T47D (cell line): ENCODE results near the gene PLXND1.

ENCODE experiments used
- DNase-seq, 2 experiments: peaks; one replicate each; pipeline versions ENCODE4 v3.0.0 to v3.0.0-alpha.2; 2011 to 2012; ENCODE audit warnings: low read depth in 1 of 2, low spot score in 1 of 2
- JUND ChIP-seq: IDR thresholded peaks from 2 replicates; pipeline ENCODE4 v1.6.1; 2012; ENCODE audit warnings: low read depth
- in situ Hi-C: cut with HindIII; loops from 2 replicates; pipeline ENCODE4 v1.10.0; 2016; ENCODE audit warnings: low sequenced_read_pairs, low pct_unique_long_range_greater_than_20kb

The PLXND1 gene

DNA sequence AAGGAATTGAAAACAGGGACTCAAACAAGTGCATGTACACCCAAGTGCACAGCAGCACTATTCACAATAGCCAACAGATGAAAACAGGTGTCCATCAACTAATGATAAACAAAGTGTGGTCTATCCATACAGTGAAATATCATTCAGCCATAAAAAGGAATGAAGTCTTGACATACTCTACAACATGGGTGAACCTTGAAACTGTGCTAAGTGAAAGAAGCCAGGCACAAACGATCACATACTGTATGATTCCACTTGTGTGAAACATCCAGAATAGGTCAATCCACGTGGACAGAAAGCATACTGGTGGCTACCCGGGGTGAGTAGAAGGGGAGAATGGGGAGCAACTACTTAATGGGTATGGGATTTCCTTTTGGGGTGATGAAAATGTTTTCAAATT lies 29.6 kb upstream of the PLXND1 start:
- no peak for DNase-seq
- in situ Hi-C loops: no loop called here
- no peak for TF ChIP-seq JUND

- DNase-seq: no peak
- no peak for TF ChIP-seq JUND
- in situ Hi-C loops: no loop called here
These were observed 29.2 kb upstream of the PLXND1 start for GRCh38 chr3:129635656-129636055.

GRCh38 chr3:129633751-129634481 lies 27.4 kb upstream of the PLXND1 start:
- in situ Hi-C loops: no loop called here
- DNase-seq: peak in 1 of 2 experiments; percentile 62

DNA sequence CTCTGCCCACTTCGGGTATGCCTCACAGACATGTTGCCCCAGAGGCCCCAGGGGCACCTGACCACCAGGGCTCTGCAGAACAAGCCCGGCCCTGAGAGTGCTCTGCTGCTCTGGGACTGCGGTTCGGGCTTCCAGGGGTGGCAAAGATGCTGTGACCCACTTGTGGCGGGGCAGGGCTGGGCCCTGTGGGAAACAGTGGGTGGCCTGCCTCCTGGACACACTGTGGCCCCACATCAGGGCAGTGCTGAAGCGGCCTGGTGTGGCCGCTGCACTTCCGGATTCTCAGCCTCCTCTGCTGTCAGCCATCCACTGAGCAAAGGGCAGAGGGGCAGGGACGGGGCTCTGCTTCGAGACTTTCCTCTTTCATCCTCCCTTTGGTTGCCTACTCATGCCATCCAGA lies 26.5 kb upstream of the PLXND1 start:
- no peak for TF ChIP-seq JUND
- in situ Hi-C loops: no loop called here
- DNase-seq: no peak

More at GRCh38 chr3:129633751-129634481, 27.4 kb upstream of the PLXND1 start:
- no peak for TF ChIP-seq JUND

GRCh38 chr3:129632556-129632955 lies 26.1 kb upstream of the PLXND1 start:
- no peak for TF ChIP-seq JUND
- in situ Hi-C loops: no loop called here
- no peak for DNase-seq

- in situ Hi-C loops: no loop called here
- TF ChIP-seq JUND: no peak
- no peak for DNase-seq
These were observed 25.6 kb upstream of the PLXND1 start for GRCh38 chr3:129632056-129632455.

GRCh38 chr3:129629011-129629410 lies 22.5 kb upstream of the PLXND1 start:
- in situ Hi-C loops: no loop called here
- no peak for DNase-seq
- no peak for TF ChIP-seq JUND

DNA sequence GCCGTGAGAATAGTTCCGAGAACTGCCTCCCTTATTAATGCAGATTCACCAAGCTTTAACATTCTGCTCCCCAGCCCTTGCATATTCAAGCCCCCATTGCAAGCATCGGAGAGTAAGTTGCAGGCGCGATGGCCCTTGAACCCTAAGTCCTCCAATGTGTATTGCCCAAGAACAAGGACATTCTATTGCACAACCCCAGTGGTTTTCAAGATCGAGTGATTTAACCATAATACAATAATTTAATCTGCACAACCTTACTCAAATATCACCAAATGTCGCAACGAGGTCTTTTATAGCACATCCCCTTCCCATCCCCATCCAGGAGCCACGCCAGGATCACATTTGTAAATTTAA lies 21.7 kb upstream of the PLXND1 start:
- no peak for TF ChIP-seq JUND
- in situ Hi-C loops: no loop called here
- DNase-seq: no peak

DNA sequence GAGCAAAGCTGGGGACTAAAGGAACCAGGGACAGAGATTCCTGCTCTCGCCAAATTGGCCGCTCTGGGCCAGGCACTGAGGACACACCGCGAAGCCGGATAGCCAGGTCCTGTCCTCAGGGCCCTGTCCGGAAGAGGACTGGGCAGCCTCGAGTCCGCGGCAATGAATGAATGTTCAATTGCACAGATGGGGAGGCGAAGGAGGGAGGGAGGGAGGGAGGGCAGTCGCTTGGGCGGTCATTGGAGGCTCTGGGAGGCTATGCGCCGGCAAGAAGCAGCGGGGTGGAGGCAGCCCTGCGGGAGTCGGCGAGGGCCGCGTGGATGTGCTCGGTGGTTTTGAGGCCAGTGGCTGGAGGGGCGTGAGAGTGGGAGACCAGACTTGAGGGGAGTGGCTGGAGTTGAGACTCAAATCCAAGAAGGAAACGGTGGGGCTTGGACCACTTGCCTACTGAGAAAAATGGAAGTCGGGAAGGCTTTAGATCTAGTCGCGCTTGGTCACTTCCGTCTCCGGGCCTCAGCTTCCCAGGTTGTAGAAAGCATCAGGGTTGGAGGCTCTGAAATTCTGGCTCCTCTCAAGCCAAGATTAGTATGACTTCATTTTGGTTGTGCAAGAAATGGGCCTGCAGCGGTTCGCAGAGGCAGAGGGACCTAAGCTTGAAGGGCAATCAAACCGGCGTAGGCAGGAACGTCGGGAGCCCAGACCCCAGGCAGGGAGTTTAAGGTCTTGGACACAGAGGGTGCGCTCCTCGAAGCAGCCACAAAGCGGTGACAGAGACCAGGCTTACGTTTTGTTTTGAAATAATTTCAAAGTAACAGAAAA lies 21.1 kb upstream of the PLXND1 start:
- in situ Hi-C loops: no loop called here
- no peak for TF ChIP-seq JUND
- DNase-seq: peak; percentile 71 to 87

DNA sequence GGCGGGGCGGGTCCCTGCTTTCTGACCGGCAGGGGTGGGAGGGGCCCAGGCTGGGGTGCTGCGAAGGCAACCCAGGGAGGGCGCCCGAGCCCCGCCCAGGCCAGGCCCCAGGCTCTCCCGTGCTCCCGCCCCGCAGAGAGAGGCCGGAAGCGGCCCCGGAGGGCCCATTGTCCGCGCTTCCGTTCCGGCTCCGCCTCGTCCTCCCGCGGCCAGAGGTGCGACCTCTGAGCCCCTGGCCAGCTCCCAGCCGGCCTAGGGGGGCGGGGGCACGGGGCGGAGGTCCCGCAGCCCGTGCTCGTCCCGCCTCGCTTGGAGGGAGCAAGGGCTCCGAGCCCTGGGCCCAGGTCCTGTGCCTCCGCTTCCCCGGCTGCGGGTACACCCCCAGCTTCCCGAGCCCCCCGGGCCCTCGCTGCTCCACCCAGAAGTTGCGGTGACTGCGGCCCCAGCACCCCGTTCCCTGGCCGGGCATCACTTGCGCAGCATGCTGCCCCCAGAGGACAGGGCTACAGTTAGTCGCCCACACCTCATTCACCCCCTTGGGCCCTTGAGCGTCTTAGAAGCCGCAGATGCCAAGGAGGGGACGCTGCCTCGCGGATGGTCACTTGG lies 20.4 kb upstream of the PLXND1 start:
- in situ Hi-C loops: no loop called here
- peak; percentile 87 to 89 for DNase-seq
- TF ChIP-seq JUND: no peak

GRCh38 chr3:129625072-129625874 lies 18.8 kb upstream of the PLXND1 start:
- in situ Hi-C loops: no loop called here
- peak; percentile 40 to 52 for DNase-seq
- TF ChIP-seq JUND: no peak

DNA sequence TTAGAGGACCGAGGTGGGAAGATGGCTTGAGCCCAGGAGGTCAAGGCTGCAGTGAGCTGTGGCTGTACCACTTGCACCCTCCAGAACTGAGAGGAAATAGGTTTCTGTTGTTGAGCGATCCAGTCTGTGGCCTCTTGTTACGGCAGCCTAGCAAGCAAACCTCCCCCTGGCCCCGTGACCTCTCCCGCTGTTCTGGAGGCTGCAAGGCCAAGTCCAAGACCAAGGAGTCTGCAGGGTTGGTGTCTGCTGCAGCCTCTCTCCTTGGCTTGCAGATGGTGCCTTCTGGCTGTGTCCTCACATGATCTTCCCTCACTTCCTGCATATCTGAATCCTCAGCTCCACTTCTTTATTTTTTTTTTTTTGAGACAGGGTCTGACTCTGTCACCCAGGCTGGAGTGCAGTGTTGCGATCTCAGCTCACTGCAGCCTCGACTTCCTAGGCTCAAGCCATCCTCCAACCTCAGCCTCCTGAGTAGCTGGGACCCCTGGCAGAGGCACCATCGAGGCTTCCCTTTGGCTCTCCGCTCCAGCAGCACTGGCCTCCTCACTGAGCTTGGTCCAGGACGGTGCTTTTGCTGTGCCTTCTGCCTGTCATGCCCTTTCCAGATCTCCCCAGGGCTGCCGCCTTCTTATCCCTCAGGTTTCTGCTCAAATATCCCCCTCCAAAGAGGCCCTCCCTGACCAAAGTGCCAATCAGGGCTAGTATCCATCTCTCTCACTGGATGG lies 18.0 kb upstream of the PLXND1 start:
- DNase-seq: no peak
- no peak for TF ChIP-seq JUND
- in situ Hi-C loops: no loop called here
